ENCODE measurements around the gene RFPL3.
"Not testable (repeated sequence)": the region's sequence is repeated elsewhere in the genome, so short reads cannot be mapped to it uniquely, and the experiment has no call there.

DNA sequence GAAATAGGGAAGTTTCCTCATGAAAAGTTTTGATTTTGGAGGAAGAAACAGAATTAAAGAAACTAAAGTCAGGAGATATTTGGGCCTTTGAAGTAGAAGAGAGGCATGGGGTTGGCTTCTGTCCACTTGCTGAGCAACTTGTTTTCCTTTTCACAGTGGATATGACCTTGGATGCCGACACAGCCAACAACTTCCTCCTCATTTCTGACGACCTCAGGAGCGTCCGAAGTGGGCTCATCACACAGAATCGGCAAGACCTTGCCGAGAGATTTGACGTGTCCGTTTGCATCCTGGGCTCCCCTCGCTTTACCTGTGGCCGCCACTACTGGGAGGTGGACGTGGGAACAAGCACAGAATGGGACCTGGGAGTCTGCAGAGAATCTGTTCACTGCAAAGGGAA is 2.4 kb downstream of the RFPL3 start:
- not testable (repeated sequence) for TF ChIP-seq CTCF, POLR2A (IDR thresholded peaks at IDR 0.05)

Data from right lobe of liver (tissue), 4 donors.